ENCODE results near the gene RAB10. TPM values are rescaled to one million over a fixed set of nuclear protein-coding genes. Genes with fewer than 3 reads are reported as not detected.
"Not testable (repeated sequence)": the region's sequence is repeated elsewhere in the genome, so short reads cannot be mapped to it uniquely, and the experiment has no call there.

The RAB10 gene
- total RNA-seq, 1 donor from 2014 or later = 79.3 TPM

DNA sequence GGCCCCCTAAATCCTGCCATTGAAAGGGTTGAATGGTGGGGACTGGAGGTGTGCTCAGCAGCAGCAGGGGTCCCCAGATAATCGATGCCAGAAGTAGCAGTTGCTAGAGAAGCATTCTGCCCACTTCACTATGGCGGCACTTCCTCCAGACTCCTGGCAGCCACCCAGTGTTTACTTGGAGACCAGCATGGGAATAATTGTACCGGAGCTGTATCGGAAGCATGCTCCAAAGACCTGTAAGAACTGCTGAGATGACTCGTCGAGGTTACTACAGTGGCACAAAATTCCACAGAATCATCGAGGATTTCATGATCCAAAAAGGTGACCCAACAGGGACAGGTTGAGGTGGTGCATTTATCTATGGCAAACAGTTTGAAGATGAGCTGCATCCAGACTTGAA is 128.0 kb downstream of the RAB10 start:
- Mint-ChIP-seq H3K27me3 (peaks cover 2% of the 10 kb centered on the region), H3K27ac (no peak overlapping the region), H3K9me3 (peaks cover 2% of the 10 kb centered on the region), H3K4me1 (no peaks in the 10 kb centered on the region), H3K36me3 (ENCODE audit: low read depth) (no peaks in the 10 kb centered on the region), H3K4me3 (no peak overlapping the region)
- no peak for ATAC-seq (ENCODE audit: low read depth)
- DNase-seq = no peak
- TF ChIP-seq, protein P1, sequence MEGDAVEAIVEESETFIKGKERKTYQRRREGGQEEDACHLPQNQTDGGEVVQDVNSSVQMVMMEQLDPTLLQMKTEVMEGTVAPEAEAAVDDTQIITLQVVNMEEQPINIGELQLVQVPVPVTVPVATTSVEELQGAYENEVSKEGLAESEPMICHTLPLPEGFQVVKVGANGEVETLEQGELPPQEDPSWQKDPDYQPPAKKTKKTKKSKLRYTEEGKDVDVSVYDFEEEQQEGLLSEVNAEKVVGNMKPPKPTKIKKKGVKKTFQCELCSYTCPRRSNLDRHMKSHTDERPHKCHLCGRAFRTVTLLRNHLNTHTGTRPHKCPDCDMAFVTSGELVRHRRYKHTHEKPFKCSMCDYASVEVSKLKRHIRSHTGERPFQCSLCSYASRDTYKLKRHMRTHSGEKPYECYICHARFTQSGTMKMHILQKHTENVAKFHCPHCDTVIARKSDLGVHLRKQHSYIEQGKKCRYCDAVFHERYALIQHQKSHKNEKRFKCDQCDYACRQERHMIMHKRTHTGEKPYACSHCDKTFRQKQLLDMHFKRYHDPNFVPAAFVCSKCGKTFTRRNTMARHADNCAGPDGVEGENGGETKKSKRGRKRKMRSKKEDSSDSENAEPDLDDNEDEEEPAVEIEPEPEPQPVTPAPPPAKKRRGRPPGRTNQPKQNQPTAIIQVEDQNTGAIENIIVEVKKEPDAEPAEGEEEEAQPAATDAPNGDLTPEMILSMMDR (IDR thresholded peaks at IDR 0.05) = no peak
- intact Hi-C loops (cut with micrococcal nuclease) = no loop called here
- POLR2A ChIA-PET = no interaction called here
- CTCF ChIA-PET = no interaction called here

DNA sequence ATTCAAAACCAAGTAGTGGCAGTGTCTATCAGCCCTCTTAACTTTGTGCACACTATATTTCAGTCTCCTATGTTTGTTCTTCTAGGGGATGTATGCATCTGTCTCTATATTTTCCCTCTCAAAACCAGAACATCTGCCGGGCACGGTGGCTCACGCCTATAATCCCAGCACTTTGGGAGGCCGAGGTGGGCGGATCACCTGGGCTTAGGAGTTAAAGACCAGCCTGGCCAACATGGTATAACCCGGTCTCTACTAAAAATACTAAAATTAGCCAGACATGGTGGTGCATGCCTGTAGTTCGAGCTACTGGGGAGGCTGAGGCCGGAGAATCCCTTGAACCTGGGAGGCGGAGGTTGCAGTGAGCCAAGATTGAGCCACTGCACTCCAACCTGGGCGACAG is 129.1 kb downstream of the RAB10 start:
- Mint-ChIP-seq H3K9me3 (no peaks in the 10 kb centered on the region), H3K27me3 (peaks cover 2% of the 10 kb centered on the region), H3K4me3 (no peak overlapping the region), H3K36me3 (ENCODE audit: low read depth) (no peaks in the 10 kb centered on the region), H3K4me1 (no peaks in the 10 kb centered on the region), H3K27ac (no peak overlapping the region)
- TF ChIP-seq, protein P1 (IDR thresholded peaks at IDR 0.05) = no peak
- intact Hi-C loops (cut with micrococcal nuclease) = no loop called here
- no peak for DNase-seq
- POLR2A ChIA-PET = no interaction called here
- no peak for ATAC-seq (ENCODE audit: low read depth)
- CTCF ChIA-PET = no interaction called here

DNA sequence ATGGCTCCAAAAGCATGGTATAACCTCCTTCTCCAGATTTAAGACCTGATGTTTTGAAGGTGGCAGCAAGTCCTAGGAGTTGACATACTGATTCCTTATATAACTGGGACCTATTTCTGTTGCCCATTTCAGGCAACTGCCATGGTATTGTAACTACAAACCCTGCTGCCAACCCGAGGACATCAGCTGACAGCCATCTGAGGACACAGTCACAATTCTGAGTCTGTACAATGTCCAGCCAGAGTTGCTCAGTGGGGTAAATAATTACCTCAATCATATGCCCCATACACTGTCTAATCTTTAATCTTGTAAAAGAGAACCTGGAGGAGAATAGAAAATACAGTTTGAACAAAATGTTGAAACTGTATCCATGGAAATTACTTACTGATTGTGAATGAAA is 130.3 kb downstream of the RAB10 start:
- ATAC-seq (ENCODE audit: low read depth) = no peak
- TF ChIP-seq, protein P1 (IDR thresholded peaks at IDR 0.05) = no peak

DNA sequence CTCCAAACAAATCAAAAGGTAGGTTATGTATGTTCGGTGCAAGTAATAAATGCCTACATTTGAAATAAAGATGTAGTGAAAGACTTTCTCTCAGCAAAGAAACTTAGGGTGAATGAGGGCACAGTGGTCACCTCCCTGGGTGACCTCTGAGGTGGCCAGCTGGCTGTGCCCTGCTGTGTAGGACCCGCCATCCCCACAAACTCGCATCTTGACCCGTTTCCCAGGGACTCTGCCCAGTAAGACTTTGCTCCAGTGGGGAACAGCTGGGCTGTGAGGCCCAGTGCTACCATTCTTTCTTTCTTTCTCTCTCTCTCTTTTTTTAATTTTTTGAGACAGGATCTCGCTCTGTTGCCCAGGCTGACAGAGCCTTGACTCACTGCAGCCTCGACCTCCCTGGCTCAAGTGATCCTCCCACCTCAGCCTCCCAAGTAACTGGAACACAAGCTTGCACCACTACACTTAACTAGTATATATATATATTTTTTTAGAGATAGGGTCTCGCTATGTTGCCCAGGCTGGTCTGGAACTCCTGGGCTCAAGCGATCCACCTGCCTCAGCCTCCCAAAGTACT is 130.8 kb downstream of the RAB10 start:
- Mint-ChIP-seq H3K36me3 (ENCODE audit: low read depth) (no peaks in the 10 kb centered on the region), H3K4me3 (no peak overlapping the region), H3K9me3 (no peaks in the 10 kb centered on the region), H3K27ac (no peak overlapping the region), H3K4me1 (no peaks in the 10 kb centered on the region), H3K27me3 (peaks cover 6% of the 10 kb centered on the region)
- intact Hi-C loops (cut with micrococcal nuclease) = no loop called here
- ATAC-seq (ENCODE audit: low read depth) = no peak
- DNase-seq = no peak
- ChIA-PET CTCF (no interaction called here), POLR2A (no interaction called here)
- TF ChIP-seq, protein P1 (IDR thresholded peaks at IDR 0.05) = no peak

More for the DNA sequence above, 130.3 kb downstream of the RAB10 start:
- peaks cover 3% of the 10 kb centered on the region for H3K27me3 Mint-ChIP-seq
- CTCF ChIA-PET = no interaction called here
- H3K27ac Mint-ChIP-seq = no peak overlapping the region
- POLR2A ChIA-PET = no interaction called here
- no peaks in the 10 kb centered on the region for H3K9me3 Mint-ChIP-seq
- no peaks in the 10 kb centered on the region for H3K36me3 Mint-ChIP-seq (ENCODE audit: low read depth)
- no peak for DNase-seq
- H3K4me1 Mint-ChIP-seq = no peaks in the 10 kb centered on the region
- intact Hi-C loops (cut with micrococcal nuclease) = no loop called here
- H3K4me3 Mint-ChIP-seq = no peak overlapping the region

DNA sequence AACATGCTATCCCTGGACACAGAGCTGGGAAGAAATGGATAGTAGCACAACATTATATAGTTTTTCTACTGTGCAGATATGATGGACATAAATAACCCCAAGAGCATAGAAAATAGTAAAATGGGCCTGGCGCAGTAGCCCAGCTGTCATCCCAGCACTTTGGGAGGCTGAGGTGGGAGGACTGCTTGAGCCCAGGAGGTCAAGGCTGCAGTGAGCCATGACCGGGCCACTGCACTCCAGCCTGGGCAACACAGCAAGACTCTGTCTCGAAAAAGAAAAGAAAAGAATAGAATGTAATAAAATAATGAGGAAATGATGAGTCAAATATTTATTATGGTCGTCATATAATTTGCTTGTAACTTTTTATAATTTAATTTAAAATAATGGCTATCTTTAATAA is 131.5 kb downstream of the RAB10 start:
- H3K27me3 Mint-ChIP-seq = peaks cover 11% of the 10 kb centered on the region
- ATAC-seq (ENCODE audit: low read depth) = no peak
- H3K4me3 Mint-ChIP-seq = no peak overlapping the region
- H3K4me1 Mint-ChIP-seq = no peaks in the 10 kb centered on the region
- H3K27ac Mint-ChIP-seq = no peak overlapping the region
- intact Hi-C loops (cut with micrococcal nuclease) = no loop called here
- H3K9me3 Mint-ChIP-seq = no peaks in the 10 kb centered on the region
- no peaks in the 10 kb centered on the region for H3K36me3 Mint-ChIP-seq (ENCODE audit: low read depth)
- ChIA-PET POLR2A (no interaction called here), CTCF (no interaction called here)
- TF ChIP-seq, protein P1 (IDR thresholded peaks at IDR 0.05) = no peak
- DNase-seq = no peak

DNA sequence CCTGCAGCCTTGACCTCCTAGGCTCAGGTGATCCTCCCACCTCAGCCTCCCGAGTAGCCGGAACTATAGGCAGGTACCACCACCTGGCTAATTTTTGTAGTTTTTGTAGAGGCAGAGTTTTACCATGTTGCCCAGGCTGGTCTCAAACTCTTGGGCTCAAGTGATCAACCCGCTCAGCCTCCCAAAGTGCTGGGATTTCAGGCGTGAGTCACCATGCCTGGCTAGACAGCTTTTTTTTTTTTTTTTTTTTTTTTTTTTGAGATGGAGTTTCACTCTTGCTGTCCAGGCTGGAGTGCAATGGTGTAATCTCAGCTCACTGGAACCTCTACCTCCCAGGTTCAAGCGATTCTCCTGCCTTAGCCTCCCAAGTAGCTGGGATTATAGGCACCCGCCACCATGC is 132.7 kb downstream of the RAB10 start:
- H3K27ac Mint-ChIP-seq; H3K4me3 Mint-ChIP-seq; CTCF ChIA-PET; H3K9me3 Mint-ChIP-seq; H3K4me1 Mint-ChIP-seq; H3K36me3 Mint-ChIP-seq (ENCODE audit: low read depth); intact Hi-C loops (cut with micrococcal nuclease); ATAC-seq (ENCODE audit: low read depth); DNase-seq: not testable (repeated sequence)
- peaks cover 20% of the 10 kb centered on the region for H3K27me3 Mint-ChIP-seq
- POLR2A ChIA-PET = interaction anchor here (0.7 kb wide), 2 partner anchors 33 to 172 kb away, joined by 11 to 15 read pairs; no protein-coding TSS in a partner anchor

All from activated B cell treated with CpG ODN at 0.5 μM for 24 hours (primary cell).